H9 (cell line): ENCODE data around the gene DEFB128. TPM values are rescaled to one million over a fixed set of nuclear protein-coding genes. Genes with fewer than 3 reads are reported as not detected.

Source experiments
- DNase-seq: peaks from one replicate; pipeline ENCODE4 v3.0.0-alpha.2; 2017
- H2AFZ ChIP-seq: one replicate; pipeline ENCODE4 v1.6.1; 2013; ENCODE audit warnings: mild to moderate bottlenecking, low read length, control low read depth, moderate library complexity
- H2AK5ac ChIP-seq: 2 replicates; pipeline ENCODE4 v1.6.1; 2013; ENCODE audit warnings: low read length, control low read depth, mixed read lengths; ENCODE audit not compliant: insufficient read length
- H2BK120ac ChIP-seq: one replicate; pipeline ENCODE4 v1.6.1; 2013; ENCODE audit warnings: low read depth, mild to moderate bottlenecking, low read length, control low read depth, inconsistent platforms; ENCODE audit not compliant: poor library complexity, severe bottlenecking
- H2BK12ac ChIP-seq: 2 replicates; pipeline ENCODE4 v1.6.1; 2013; ENCODE audit warnings: low read length, control low read depth, mixed read lengths, low read depth; ENCODE audit not compliant: insufficient read length
- H2BK15ac ChIP-seq: 2 replicates; pipeline ENCODE4 v1.6.1; 2013; ENCODE audit warnings: low read depth, low read length, control low read depth
- H2BK20ac ChIP-seq: one replicate; pipeline ENCODE4 v1.6.1; 2013; ENCODE audit warnings: low read depth, mild to moderate bottlenecking, low read length, control low read depth, inconsistent platforms; ENCODE audit not compliant: poor library complexity, severe bottlenecking
- H2BK5ac ChIP-seq: 2 replicates; pipeline ENCODE4 v1.6.1; 2013; ENCODE audit warnings: low read length, control low read depth, mixed read lengths; ENCODE audit not compliant: insufficient read length
- H3K14ac ChIP-seq: 2 replicates; pipeline ENCODE4 v1.6.1; 2013; ENCODE audit warnings: low read length, control low read depth; ENCODE audit not compliant: insufficient read depth
- H3K18ac ChIP-seq: 2 replicates; pipeline ENCODE4 v1.6.1; 2013; ENCODE audit warnings: low read depth, mild to moderate bottlenecking, mixed read lengths, low read length, control low read depth; ENCODE audit not compliant: insufficient read length
- H3K23ac ChIP-seq: 2 replicates; pipeline ENCODE4 v1.6.1; 2013; ENCODE audit warnings: low read length, control low read depth, mixed read lengths, low read depth; ENCODE audit not compliant: insufficient read length
- H3K23me2 ChIP-seq: 2 replicates; pipeline ENCODE4 v1.6.1; 2013; ENCODE audit warnings: low read depth, mild to moderate bottlenecking, mixed read lengths, low read length, control low read depth; ENCODE audit not compliant: insufficient read length, poor library complexity, severe bottlenecking
- H3K27ac ChIP-seq: 2 replicates; pipeline ENCODE4 v1.5.1; 2013; ENCODE audit warnings: low read length, control low read depth, mixed read lengths, low read depth; ENCODE audit not compliant: insufficient read length
- H3K27me3 ChIP-seq: 2 replicates; pipeline ENCODE4 v1.6.1; 2013; ENCODE audit warnings: low read length, control low read depth, inconsistent platforms; ENCODE audit not compliant: insufficient read depth
- H3K4ac ChIP-seq: 2 replicates; pipeline ENCODE4 v1.6.1; 2013; ENCODE audit warnings: low read depth, mild to moderate bottlenecking, control low read depth, inconsistent platforms, low read length, moderate library complexity
- H3K4me1 ChIP-seq: 2 replicates; pipeline ENCODE4 v1.6.1; 2013; ENCODE audit warnings: low read length, control low read depth, inconsistent platforms; ENCODE audit not compliant: insufficient read depth
- H3K4me2 ChIP-seq: 2 replicates; pipeline ENCODE4 v1.6.1; 2013; ENCODE audit warnings: low read length, control low read depth, mixed read lengths; ENCODE audit not compliant: insufficient read length, insufficient read depth
- H3K56ac ChIP-seq: 2 replicates; pipeline ENCODE4 v1.6.1; 2013; ENCODE audit warnings: low read depth, mild to moderate bottlenecking, mixed read lengths, low read length, control low read depth; ENCODE audit not compliant: insufficient read length
- H3K79me1 ChIP-seq: 2 replicates; pipeline ENCODE4 v1.6.1; 2013; ENCODE audit warnings: low read depth, mild to moderate bottlenecking, moderate library complexity, low read length, control low read depth, inconsistent platforms; ENCODE audit not compliant: insufficient read depth, poor library complexity, severe bottlenecking
- H3K79me2 ChIP-seq: 2 replicates; pipeline ENCODE4 v1.6.1; 2013; ENCODE audit warnings: low read length, control low read depth, inconsistent platforms; ENCODE audit not compliant: insufficient read depth
- H3K9ac ChIP-seq: 2 replicates; pipeline ENCODE4 v1.6.1; 2013; ENCODE audit warnings: low read length, control low read depth, mixed read lengths; ENCODE audit not compliant: insufficient read length; ENCODE audit errors: extremely low read depth
- H3K9me3 ChIP-seq: one replicate; pipeline ENCODE4 v1.6.1; 2013; ENCODE audit warnings: low read depth, low read length, inconsistent platforms; ENCODE audit not compliant: control insufficient read depth
- H3T11ph ChIP-seq: one replicate; pipeline ENCODE4 v1.6.1; 2013; ENCODE audit warnings: mild to moderate bottlenecking, low read length, control low read depth, inconsistent platforms
- H4K20me1 ChIP-seq: one replicate; pipeline ENCODE4 v1.6.1; 2013; ENCODE audit not compliant: control insufficient read depth, insufficient read length, insufficient read depth
- H4K5ac ChIP-seq: 2 replicates; pipeline ENCODE4 v1.6.1; 2013; ENCODE audit warnings: low read depth, mild to moderate bottlenecking, mixed read lengths, low read length, control low read depth; ENCODE audit not compliant: insufficient read length
- H4K8ac ChIP-seq: replicated peaks from 2 replicates; pipeline ENCODE4 v1.6.1; 2013; ENCODE audit warnings: low read length, control low read depth, mixed read lengths, low read depth; ENCODE audit not compliant: insufficient read length
- H4K91ac ChIP-seq: 2 replicates; pipeline ENCODE4 v1.6.1; 2013; ENCODE audit warnings: low read depth, mild to moderate bottlenecking, moderate library complexity, mixed read lengths, low read length, control low read depth; ENCODE audit not compliant: insufficient read length
- H3K27ac Mint-ChIP-seq, 3 experiments: 2 replicates in 2 of 3; 3 replicates in 1 of 3; pipeline ENCODE4 v1.8.0; 2020 to 2021; ENCODE audit warnings: mixed read lengths in 3 of 3, mild to moderate bottlenecking in 1 of 3, moderate library complexity in 1 of 3
- H3K27me3 Mint-ChIP-seq: 2 replicates; pipeline ENCODE4 v1.8.0; 2021; ENCODE audit warnings: low read depth, mild to moderate bottlenecking, moderate library complexity, mixed read lengths
- H3K36me3 Mint-ChIP-seq, 3 experiments: 2 replicates in 2 of 3; 3 replicates in 1 of 3; pipeline ENCODE4 v1.8.0; 2020 to 2021; ENCODE audit warnings: low read depth in 3 of 3, mixed read lengths in 3 of 3; ENCODE audit not compliant: insufficient read depth in 1 of 3
- H3K4me1 Mint-ChIP-seq, 2 experiments: 2 replicates each; pipeline ENCODE4 v1.8.0; 2020; ENCODE audit warnings: mixed read lengths in 2 of 2
- H3K4me3 Mint-ChIP-seq, 2 experiments: 2 replicates in 1 of 2; 3 replicates in 1 of 2; pipeline ENCODE4 v1.8.0; 2020 to 2021; ENCODE audit warnings: mild to moderate bottlenecking in 2 of 2, mixed read lengths in 2 of 2, moderate library complexity in 1 of 2
- H3K9me3 Mint-ChIP-seq, 2 experiments: 2 replicates in 1 of 2; 3 replicates in 1 of 2; pipeline ENCODE4 v1.8.0; 2020; ENCODE audit warnings: mild to moderate bottlenecking in 2 of 2, mixed read lengths in 2 of 2, moderate library complexity in 1 of 2
- CTCF ChIP-seq: fragments of 200-600 bp; sonication (generic); conservative IDR thresholded peaks from 3 replicates; pipeline ENCODE4 v1.8.0; 2021; ENCODE audit warnings: antibody characterized with exemption, mild to moderate bottlenecking
- WGBS: extraction: QIAGEN DNeasy Blood & Tissue Kit; methylation state at CpG from one replicate; pipeline ENCODE4 v1.1.7; 2013; ENCODE audit warnings: missing lambda C conversion rate, low lambda C conversion rate, mixed read lengths; ENCODE audit not compliant: insufficient read length; ENCODE audit errors: extremely low coverage; 5-methylcytosine and 5-hydroxymethylcytosine counted together
- total RNA-seq: library from RNA; stranded (reverse); gene quantifications from 2 replicates; pipeline ENCODE4 v1.2.1, GENCODE V29; 2021

Gene DEFB128
- total RNA-seq, 1 experiment from 2014 or later, result not detected

GRCh38 chr20:221258-221830 is 31.8 kb upstream of the DEFB128 start:
- Histone ChIP-seq H3K4me1 (no peaks in the 10 kb centered on the region), H2AFZ (no peak overlapping the region), H3K27ac (no peak overlapping the region), H4K8ac (no peak overlapping the region), H2BK12ac (no peak overlapping the region), H3K4ac (no peak overlapping the region), H4K5ac (no peak overlapping the region), H2AK5ac (no peak overlapping the region), H3K79me1 (no peaks in the 10 kb centered on the region), H3K18ac (no peak overlapping the region), H3K79me2 (no peaks in the 10 kb centered on the region), H3K9ac (no peak overlapping the region), H3K9me3 (no peaks in the 10 kb centered on the region), H3K56ac (no peak overlapping the region), H3K27me3 (no peaks in the 10 kb centered on the region; the same call in 1 of the 2 replicates), H3K23ac (no peak overlapping the region), H3T11ph (no peak overlapping the region), H3K23me2 (no peaks in the 10 kb centered on the region), H4K20me1 (no peaks in the 10 kb centered on the region), H2BK20ac (no peak overlapping the region), H3K14ac (no peak overlapping the region), H2BK5ac (no peak overlapping the region), H2BK120ac (no peak overlapping the region), H3K4me2 (no peak overlapping the region), H2BK15ac (no peak overlapping the region), H4K91ac (no peak overlapping the region)
- WGBS, result no CpG with 5 or more reads among the region's 1 CpG
- no peak for TF ChIP-seq CTCF
- Mint-ChIP-seq H3K4me3 (no peak overlapping the region), H3K27ac (no peak overlapping the region), H3K27me3 (peaks cover 84% of the 10 kb centered on the region), H3K4me1 (no peaks in the 10 kb centered on the region), H3K36me3 (no peaks in the 10 kb centered on the region; a peak in 1 of 7 replicates), H3K9me3 (peaks cover 4 to 11% of the 10 kb centered on the region in 2 experiments; a peak in 3 of 5 replicates)
- no peak for DNase-seq
